GDM1 (cell line): ENCODE data around the gene CFAP92.
A peak's percentile ranks its signal among the peaks of the same experiment; 100 is the strongest.
"Not testable (repeated sequence)": the region's sequence is repeated elsewhere in the genome, so short reads cannot be mapped to it uniquely, and the experiment has no call there.

ENCODE experiments used
- DNase-seq: peaks from one replicate; lab custom pipeline; 2025; lab: John Stamatoyannopoulos, UW

The CFAP92 gene

GRCh38 chr3:128889139-128889894 is 104.6 kb downstream of the CFAP92 start:
- no peak for DNase-seq

GRCh38 chr3:128884992-128885391 is 108.9 kb downstream of the CFAP92 start:
- DNase-seq = no peak

- DNase-seq = no peak
These were observed 111.2 kb downstream of the CFAP92 start for GRCh38 chr3:128882719-128883118.

- DNase-seq = no peak
These were observed 112.3 kb downstream of the CFAP92 start for GRCh38 chr3:128881576-128881975.

GRCh38 chr3:128880455-128880854 is 113.4 kb downstream of the CFAP92 start:
- DNase-seq = not testable (repeated sequence)

- DNase-seq = no peak
These were observed 113.9 kb downstream of the CFAP92 start for GRCh38 chr3:128879991-128880390.

- DNase-seq = peak; percentile 98
These were observed 114.5 kb downstream of the CFAP92 start, which contains the start of gene ACAD9 for GRCh38 chr3:128879125-128879969. TSS of gene ACAD9 (plus strand) at chr3:128879620. CDS start at chr3:128879692, 72 bp downstream.

- no peak for DNase-seq
These were observed 115.2 kb downstream of the CFAP92 start for GRCh38 chr3:128878556-128879124.

GRCh38 chr3:128878011-128878457 is 115.8 kb downstream of the CFAP92 start:
- DNase-seq = no peak

- peak; percentile 42 for DNase-seq
These were observed 118.2 kb downstream of the CFAP92 start for GRCh38 chr3:128875556-128876120.

- no peak for DNase-seq
These were observed 119.2 kb downstream of the CFAP92 start for GRCh38 chr3:128874481-128875180.

GRCh38 chr3:128873244-128874022 is 120.4 kb downstream of the CFAP92 start:
- no peak for DNase-seq

GRCh38 chr3:128872744-128873143 is 121.1 kb downstream of the CFAP92 start:
- DNase-seq = no peak

- no peak for DNase-seq
These were observed 121.6 kb downstream of the CFAP92 start for GRCh38 chr3:128872282-128872681.

- no peak for DNase-seq
These were observed 123.5 kb downstream of the CFAP92 start for GRCh38 chr3:128870347-128870746.

GRCh38 chr3:128867200-128868125 is 126.4 kb downstream of the CFAP92 start:
- DNase-seq = no peak

GRCh38 chr3:128864849-128865804 is 128.7 kb downstream of the CFAP92 start:
- DNase-seq = not testable (repeated sequence)

- peak; percentile 15 for DNase-seq
These were observed 129.5 kb downstream of the CFAP92 start for GRCh38 chr3:128864351-128864811.
